ENCODE data around the gene STRN. TPM values are rescaled to one million over a fixed set of nuclear protein-coding genes. Genes with fewer than 3 reads are reported as not detected.
"Not testable (repeated sequence)": the region's sequence is repeated elsewhere in the genome, so short reads cannot be mapped to it uniquely, and the experiment has no call there.

Gene STRN
- total RNA-seq, 1 experiment from 2014 or later: 34.1 TPM

DNA sequence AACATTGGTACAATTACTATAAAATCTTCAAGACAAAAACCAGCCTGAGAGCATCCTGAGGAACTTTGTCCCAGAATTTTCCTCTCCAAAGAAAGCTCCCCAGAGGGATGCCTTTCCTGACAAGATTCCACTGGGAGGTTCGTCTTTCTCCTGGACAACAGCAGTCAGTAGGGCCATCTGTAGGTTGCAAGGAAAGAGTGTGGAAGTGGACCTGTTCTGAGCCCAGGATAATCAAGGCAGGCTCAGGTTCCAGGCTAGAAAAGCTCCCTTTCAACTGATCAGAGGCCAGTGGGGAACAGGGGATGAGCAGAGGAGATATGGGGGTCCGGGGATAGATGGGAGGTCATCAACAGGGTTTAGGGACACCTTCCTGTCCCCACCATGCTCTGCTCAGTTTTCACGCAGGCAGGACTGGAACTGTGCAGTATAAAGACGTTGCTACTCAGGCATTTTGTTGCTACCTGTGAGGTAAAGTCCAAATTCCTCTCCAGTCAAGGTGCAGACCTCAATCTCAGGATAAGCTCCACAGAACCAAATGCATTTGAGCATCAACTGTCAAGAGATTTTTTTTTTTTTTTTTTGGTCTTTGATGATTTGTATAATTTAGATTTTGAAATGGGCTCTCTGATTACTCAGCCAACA, 126.2 kb downstream of the STRN start:
- Histone ChIP-seq H3K36me3 (ENCODE audit: insufficient read depth, low read length) (peaks cover 6% of the 10 kb centered on the region; the same call in 1 of the 2 replicates), H2AFZ (ENCODE audit: low read length) (no peak overlapping the region), H3K9me3 (ENCODE audit: low read length) (no peaks in the 10 kb centered on the region), H3K4me2 (ENCODE audit: low read depth, low read length, poor library complexity, severe bottlenecking) (no peak overlapping the region), H3K27me3 (ENCODE audit: low read length) (no peaks in the 10 kb centered on the region), H3K9ac (ENCODE audit: low read length) (no peak overlapping the region), H4K20me1 (ENCODE audit: insufficient read depth, low read depth, low read length) (no peaks in the 10 kb centered on the region), H3K9me2 (replicated peaks; ENCODE audit: insufficient read depth, low read length) (no peaks in the 10 kb centered on the region), H3K4me3 (ENCODE audit: low read length) (no peak overlapping the region), H3K79me2 (ENCODE audit: low read length) (no peaks in the 10 kb centered on the region), H3K4me1 (ENCODE audit: low read length) (no peaks in the 10 kb centered on the region), H3K27ac (ENCODE audit: low read length) (no peak overlapping the region)
- DNase-seq: no peak

- H4K20me1 ChIP-seq (ENCODE audit: insufficient read depth, low read depth, low read length): no peaks in the 10 kb centered on the region
- H3K4me1 ChIP-seq (ENCODE audit: low read length): no peaks in the 10 kb centered on the region
- H3K9me2 ChIP-seq (replicated peaks; ENCODE audit: insufficient read depth, low read length): no peaks in the 10 kb centered on the region
- H3K27me3 ChIP-seq (ENCODE audit: low read length): no peaks in the 10 kb centered on the region
- H3K79me2 ChIP-seq (ENCODE audit: low read length): no peaks in the 10 kb centered on the region
- H3K9ac ChIP-seq (ENCODE audit: low read length): no peak overlapping the region
- no peak for DNase-seq
- H3K4me2 ChIP-seq (ENCODE audit: low read depth, low read length, poor library complexity, severe bottlenecking): no peak overlapping the region
- no peak overlapping the region for H3K27ac ChIP-seq (ENCODE audit: low read length)
- no peak overlapping the region for H2AFZ ChIP-seq (ENCODE audit: low read length)
- no peaks in the 10 kb centered on the region for H3K9me3 ChIP-seq (ENCODE audit: low read length)
- no peaks in the 10 kb centered on the region for H3K36me3 ChIP-seq (ENCODE audit: insufficient read depth, low read length)
- H3K4me3 ChIP-seq (ENCODE audit: low read length): no peak overlapping the region
Observed at GRCh38 chr2:36834731-36835524, 131.4 kb downstream of the STRN start.

GRCh38 chr2:36834203-36834602, 132.1 kb downstream of the STRN start:
- H3K27me3 ChIP-seq (ENCODE audit: low read length): no peaks in the 10 kb centered on the region
- no peak overlapping the region for H3K27ac ChIP-seq (ENCODE audit: low read length)
- H3K9ac ChIP-seq (ENCODE audit: low read length): no peak overlapping the region
- H3K4me1 ChIP-seq (ENCODE audit: low read length): no peaks in the 10 kb centered on the region
- H3K4me3 ChIP-seq (ENCODE audit: low read length): no peak overlapping the region
- H3K9me2 ChIP-seq (replicated peaks; ENCODE audit: insufficient read depth, low read length): no peaks in the 10 kb centered on the region
- no peaks in the 10 kb centered on the region for H4K20me1 ChIP-seq (ENCODE audit: insufficient read depth, low read depth, low read length)
- H3K4me2 ChIP-seq (ENCODE audit: low read depth, low read length, poor library complexity, severe bottlenecking): no peak overlapping the region
- no peaks in the 10 kb centered on the region for H3K79me2 ChIP-seq (ENCODE audit: low read length)
- H3K36me3 ChIP-seq (ENCODE audit: insufficient read depth, low read length): no peaks in the 10 kb centered on the region
- no peak overlapping the region for H2AFZ ChIP-seq (ENCODE audit: low read length)
- no peaks in the 10 kb centered on the region for H3K9me3 ChIP-seq (ENCODE audit: low read length)
- no peak for DNase-seq

DNA sequence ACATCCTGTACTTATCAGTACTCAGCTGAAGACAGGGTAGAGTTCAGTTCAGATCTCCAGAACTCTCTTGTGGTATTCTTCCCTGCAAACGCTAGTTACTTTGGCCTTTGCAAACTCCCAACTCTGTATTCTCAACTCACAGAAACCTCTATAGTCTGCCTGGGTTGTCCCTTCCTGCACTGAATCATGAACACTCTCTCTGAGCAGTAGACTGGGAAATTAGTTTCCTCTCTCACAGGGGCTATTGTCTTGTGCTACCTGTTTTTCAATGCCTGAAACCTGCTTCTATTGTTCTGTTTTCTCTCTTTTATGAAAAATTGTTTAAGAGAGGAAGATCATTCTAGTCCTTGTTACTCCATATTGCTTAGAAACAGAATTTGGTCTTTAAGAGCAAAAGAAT, 135.2 kb downstream of the STRN start:
- no peak overlapping the region for H3K27ac ChIP-seq (ENCODE audit: low read length)

DNA sequence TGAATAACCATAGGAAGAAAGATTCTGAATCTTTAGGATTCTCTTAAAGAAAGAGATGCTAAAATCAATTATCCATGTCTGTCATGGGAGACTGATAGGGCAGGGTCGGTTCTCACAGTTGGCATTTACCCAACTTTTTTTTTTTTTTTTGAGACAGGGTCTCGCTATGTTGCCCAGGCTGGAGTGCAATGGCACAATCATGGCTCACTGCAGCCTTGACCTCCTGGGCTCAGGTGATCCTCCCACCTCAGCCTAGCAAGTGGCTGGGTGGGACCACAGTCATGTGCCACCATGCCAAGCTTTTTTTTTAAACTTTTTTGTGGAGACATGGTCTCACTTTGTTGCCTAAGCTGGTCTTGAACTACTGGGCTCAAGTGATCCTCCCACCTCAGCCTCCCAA, 141.7 kb downstream of the STRN start:
- not testable (repeated sequence) for H4K20me1 ChIP-seq (ENCODE audit: insufficient read depth, low read depth, low read length); H3K9me2 ChIP-seq (replicated peaks; ENCODE audit: insufficient read depth, low read length); H3K36me3 ChIP-seq (ENCODE audit: insufficient read depth, low read length); H3K9me3 ChIP-seq (ENCODE audit: low read length); H3K4me3 ChIP-seq (ENCODE audit: low read length); H3K9ac ChIP-seq (ENCODE audit: low read length); H3K27me3 ChIP-seq (ENCODE audit: low read length); H3K4me1 ChIP-seq (ENCODE audit: low read length); H3K27ac ChIP-seq (ENCODE audit: low read length); DNase-seq; H3K4me2 ChIP-seq (ENCODE audit: low read depth, low read length, poor library complexity, severe bottlenecking); H3K79me2 ChIP-seq (ENCODE audit: low read length); H2AFZ ChIP-seq (ENCODE audit: low read length)

More for the DNA sequence above, 135.2 kb downstream of the STRN start:
- Histone ChIP-seq H3K4me2 (ENCODE audit: low read depth, low read length, poor library complexity, severe bottlenecking) (no peak overlapping the region), H2AFZ (ENCODE audit: low read length) (no peak overlapping the region), H3K4me1 (ENCODE audit: low read length) (no peaks in the 10 kb centered on the region), H3K9me2 (replicated peaks; ENCODE audit: insufficient read depth, low read length) (no peaks in the 10 kb centered on the region), H3K27me3 (ENCODE audit: low read length) (no peaks in the 10 kb centered on the region), H4K20me1 (ENCODE audit: insufficient read depth, low read depth, low read length) (no peaks in the 10 kb centered on the region), H3K36me3 (ENCODE audit: insufficient read depth, low read length) (no peaks in the 10 kb centered on the region), H3K9ac (ENCODE audit: low read length) (no peak overlapping the region), H3K9me3 (ENCODE audit: low read length) (no peaks in the 10 kb centered on the region), H3K79me2 (ENCODE audit: low read length) (no peaks in the 10 kb centered on the region), H3K4me3 (ENCODE audit: low read length) (no peak overlapping the region)
- no peak for DNase-seq

GRCh38 chr2:36824273-36824672, 142.1 kb downstream of the STRN start:
- H3K9me3 ChIP-seq (ENCODE audit: low read length): no peaks in the 10 kb centered on the region
- H3K9me2 ChIP-seq (replicated peaks; ENCODE audit: insufficient read depth, low read length): no peaks in the 10 kb centered on the region
- no peak overlapping the region for H3K27ac ChIP-seq (ENCODE audit: low read length)
- no peaks in the 10 kb centered on the region for H4K20me1 ChIP-seq (ENCODE audit: insufficient read depth, low read depth, low read length)
- H3K4me2 ChIP-seq (ENCODE audit: low read depth, low read length, poor library complexity, severe bottlenecking): no peak overlapping the region
- no peaks in the 10 kb centered on the region for H3K36me3 ChIP-seq (ENCODE audit: insufficient read depth, low read length)
- no peak overlapping the region for H2AFZ ChIP-seq (ENCODE audit: low read length)
- no peaks in the 10 kb centered on the region for H3K4me1 ChIP-seq (ENCODE audit: low read length)
- no peaks in the 10 kb centered on the region for H3K79me2 ChIP-seq (ENCODE audit: low read length)
- H3K4me3 ChIP-seq (ENCODE audit: low read length): no peak overlapping the region
- H3K9ac ChIP-seq (ENCODE audit: low read length): no peak overlapping the region
- no peaks in the 10 kb centered on the region for H3K27me3 ChIP-seq (ENCODE audit: low read length)
- no peak for DNase-seq

GRCh38 chr2:36823862-36824261, 142.5 kb downstream of the STRN start:
- no peaks in the 10 kb centered on the region for H3K9me3 ChIP-seq (ENCODE audit: low read length)
- DNase-seq: no peak
- no peaks in the 10 kb centered on the region for H3K4me1 ChIP-seq (ENCODE audit: low read length)
- H3K27me3 ChIP-seq (ENCODE audit: low read length): no peaks in the 10 kb centered on the region
- H4K20me1 ChIP-seq (ENCODE audit: insufficient read depth, low read depth, low read length): no peaks in the 10 kb centered on the region
- no peak overlapping the region for H2AFZ ChIP-seq (ENCODE audit: low read length)
- H3K4me3 ChIP-seq (ENCODE audit: low read length): no peak overlapping the region
- H3K27ac ChIP-seq (ENCODE audit: low read length): no peak overlapping the region
- H3K9me2 ChIP-seq (replicated peaks; ENCODE audit: insufficient read depth, low read length): no peaks in the 10 kb centered on the region
- H3K9ac ChIP-seq (ENCODE audit: low read length): no peak overlapping the region
- H3K4me2 ChIP-seq (ENCODE audit: low read depth, low read length, poor library complexity, severe bottlenecking): no peak overlapping the region
- H3K36me3 ChIP-seq (ENCODE audit: insufficient read depth, low read length): no peaks in the 10 kb centered on the region
- H3K79me2 ChIP-seq (ENCODE audit: low read length): no peaks in the 10 kb centered on the region

- Histone ChIP-seq H3K27me3 (ENCODE audit: low read length) (no peaks in the 10 kb centered on the region), H3K27ac (ENCODE audit: low read length) (no peak overlapping the region), H3K36me3 (ENCODE audit: insufficient read depth, low read length) (no peaks in the 10 kb centered on the region), H3K4me2 (ENCODE audit: low read depth, low read length, poor library complexity, severe bottlenecking) (no peak overlapping the region), H3K4me3 (ENCODE audit: low read length) (no peak overlapping the region), H3K9me2 (replicated peaks; ENCODE audit: insufficient read depth, low read length) (no peaks in the 10 kb centered on the region), H4K20me1 (ENCODE audit: insufficient read depth, low read depth, low read length) (no peaks in the 10 kb centered on the region), H3K79me2 (ENCODE audit: low read length) (no peaks in the 10 kb centered on the region), H3K9me3 (ENCODE audit: low read length) (no peaks in the 10 kb centered on the region), H3K4me1 (ENCODE audit: low read length) (no peaks in the 10 kb centered on the region), H3K9ac (ENCODE audit: low read length) (no peak overlapping the region), H2AFZ (ENCODE audit: low read length) (no peak overlapping the region)
- no peak for DNase-seq
Observed at GRCh38 chr2:36820942-36821605, 145.3 kb downstream of the STRN start.
